ENCODE measurements around the gene ACADVL. TPM values are rescaled to one million over a fixed set of nuclear protein-coding genes. Genes with fewer than 3 reads are reported as not detected.
"Not testable (repeated sequence)": the region's sequence is repeated elsewhere in the genome, so short reads cannot be mapped to it uniquely, and the experiment has no call there.

Gene ACADVL
- total and polyA plus RNA-seq, 10 donors: 320 to 963 (median 586) TPM

DNA sequence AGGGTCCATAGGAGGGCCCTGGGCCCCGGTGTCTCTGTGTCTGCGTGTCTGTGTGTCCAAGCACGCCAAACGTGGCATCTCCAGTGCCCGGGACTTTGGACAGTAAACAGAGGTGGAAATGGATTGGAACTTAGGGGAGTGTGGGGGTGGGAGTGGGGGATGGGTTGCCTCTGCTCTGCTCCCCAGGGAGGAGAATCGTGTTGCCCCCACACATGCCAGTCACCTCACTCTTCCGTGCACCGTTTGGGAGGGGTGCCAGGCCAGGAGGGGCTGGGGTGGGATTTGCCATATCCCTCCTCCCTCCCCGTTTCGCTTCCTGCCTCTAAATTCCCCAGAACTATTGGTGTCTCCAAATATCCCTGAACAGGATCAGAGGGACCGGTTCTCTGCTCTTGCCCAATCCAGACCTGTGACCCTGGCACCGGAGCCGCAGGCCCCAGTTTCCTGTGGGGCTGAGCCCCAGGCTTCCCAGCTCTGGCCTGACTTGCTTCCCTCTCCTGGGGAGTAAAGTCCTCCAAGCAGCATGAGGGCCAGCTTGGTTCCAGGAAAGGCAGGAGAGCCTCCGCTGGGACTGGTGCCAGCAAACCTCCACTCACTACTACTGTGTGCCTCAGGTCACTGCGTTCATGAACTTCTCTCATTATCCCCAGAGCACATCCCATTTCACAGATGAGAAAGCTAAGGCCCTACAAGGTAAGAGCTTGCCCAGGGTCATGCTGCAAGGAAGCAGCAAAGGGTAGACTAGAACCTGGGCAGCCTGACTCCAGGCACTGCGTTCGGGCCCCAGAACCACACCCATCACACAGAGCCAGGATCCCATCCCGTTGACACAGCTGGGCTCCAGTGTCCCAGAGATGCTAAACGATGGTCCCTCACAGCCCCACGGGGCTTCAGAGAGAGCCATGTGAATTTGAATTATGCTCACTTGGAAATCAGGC lies 40.2 kb upstream of the ACADVL start, which contains the start of gene ASGR1:
Gene ASGR1, minus strand, starts transcription at position 54 of the 938 bp plus-strand sequence. CDS start 807 bp downstream, outside the sequence.
- Histone ChIP-seq H3K4me1 (peaks cover 8 to 22% (median 16%) of the 10 kb centered on the region in 6 donors), H3K36me3 (no peaks in the 10 kb centered on the region), H3K27ac (no peak within 1 kb of the TSS), H3K9me3 (no peaks in the 10 kb centered on the region), H3K4me3 (peak within 1 kb of the TSS in 1 of 8 donors; percentile 56), H3K27me3 (replicated peaks in 1 of 7) (peaks cover 0 to 51% (median 18%) of the 10 kb centered on the region in 7 donors)
- intact Hi-C loops (cut with DNase I; ENCODE audit: low total_unique reads): no loop called here
- WGBS, 5 donors: 63 to 75% (median 68%) methylated on average over 19 to 20 of the region's 20 CpGs
- DNase-seq: no peak
- TF ChIP-seq, protein P1, sequence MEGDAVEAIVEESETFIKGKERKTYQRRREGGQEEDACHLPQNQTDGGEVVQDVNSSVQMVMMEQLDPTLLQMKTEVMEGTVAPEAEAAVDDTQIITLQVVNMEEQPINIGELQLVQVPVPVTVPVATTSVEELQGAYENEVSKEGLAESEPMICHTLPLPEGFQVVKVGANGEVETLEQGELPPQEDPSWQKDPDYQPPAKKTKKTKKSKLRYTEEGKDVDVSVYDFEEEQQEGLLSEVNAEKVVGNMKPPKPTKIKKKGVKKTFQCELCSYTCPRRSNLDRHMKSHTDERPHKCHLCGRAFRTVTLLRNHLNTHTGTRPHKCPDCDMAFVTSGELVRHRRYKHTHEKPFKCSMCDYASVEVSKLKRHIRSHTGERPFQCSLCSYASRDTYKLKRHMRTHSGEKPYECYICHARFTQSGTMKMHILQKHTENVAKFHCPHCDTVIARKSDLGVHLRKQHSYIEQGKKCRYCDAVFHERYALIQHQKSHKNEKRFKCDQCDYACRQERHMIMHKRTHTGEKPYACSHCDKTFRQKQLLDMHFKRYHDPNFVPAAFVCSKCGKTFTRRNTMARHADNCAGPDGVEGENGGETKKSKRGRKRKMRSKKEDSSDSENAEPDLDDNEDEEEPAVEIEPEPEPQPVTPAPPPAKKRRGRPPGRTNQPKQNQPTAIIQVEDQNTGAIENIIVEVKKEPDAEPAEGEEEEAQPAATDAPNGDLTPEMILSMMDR (IDR thresholded peaks at IDR 0.05 in 8 of 11, conservative IDR thresholded peaks at IDR 0.05 in 3 of 11): no peak
- TF ChIP-seq POLR2AphosphoS5 (IDR thresholded peaks at IDR 0.05) (no peak), POLR2A (IDR thresholded peaks at IDR 0.05) (no peak)

DNA sequence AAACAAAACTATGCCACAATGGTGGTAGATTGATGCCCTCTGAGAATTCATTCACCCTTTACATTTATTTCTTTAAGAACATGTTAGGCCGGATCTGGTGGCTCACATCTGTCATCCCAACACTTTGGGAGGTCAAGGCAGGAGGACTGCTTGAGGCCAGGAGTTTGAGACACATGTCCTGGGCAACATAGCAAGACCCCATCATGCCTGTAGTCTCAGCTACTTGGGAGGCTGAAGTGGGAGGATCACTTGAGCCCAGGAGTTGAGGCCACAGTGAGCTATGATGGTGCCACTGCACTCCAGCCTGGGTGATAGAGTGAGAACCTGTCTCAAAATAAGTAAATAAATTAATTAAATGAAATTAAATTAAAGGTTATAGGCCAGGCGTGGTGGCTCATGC lies 37.6 kb upstream of the ACADVL start:
- DNase-seq; H3K27ac ChIP-seq; intact Hi-C loops (cut with DNase I; ENCODE audit: low total_unique reads); H3K9me3 ChIP-seq; H3K36me3 ChIP-seq; H3K4me3 ChIP-seq: not testable (repeated sequence)
- Histone ChIP-seq H3K4me1 (peaks cover 7 to 18% (median 12%) of the 10 kb centered on the region in 6 donors), H3K27me3 (replicated peaks in 1 of 7) (peaks cover 0 to 25% (median 14%) of the 10 kb centered on the region in 7 donors)
- WGBS, 5 donors: 90 to 94% (median 93%) methylated on average over 2 of the region's 2 CpGs

DNA sequence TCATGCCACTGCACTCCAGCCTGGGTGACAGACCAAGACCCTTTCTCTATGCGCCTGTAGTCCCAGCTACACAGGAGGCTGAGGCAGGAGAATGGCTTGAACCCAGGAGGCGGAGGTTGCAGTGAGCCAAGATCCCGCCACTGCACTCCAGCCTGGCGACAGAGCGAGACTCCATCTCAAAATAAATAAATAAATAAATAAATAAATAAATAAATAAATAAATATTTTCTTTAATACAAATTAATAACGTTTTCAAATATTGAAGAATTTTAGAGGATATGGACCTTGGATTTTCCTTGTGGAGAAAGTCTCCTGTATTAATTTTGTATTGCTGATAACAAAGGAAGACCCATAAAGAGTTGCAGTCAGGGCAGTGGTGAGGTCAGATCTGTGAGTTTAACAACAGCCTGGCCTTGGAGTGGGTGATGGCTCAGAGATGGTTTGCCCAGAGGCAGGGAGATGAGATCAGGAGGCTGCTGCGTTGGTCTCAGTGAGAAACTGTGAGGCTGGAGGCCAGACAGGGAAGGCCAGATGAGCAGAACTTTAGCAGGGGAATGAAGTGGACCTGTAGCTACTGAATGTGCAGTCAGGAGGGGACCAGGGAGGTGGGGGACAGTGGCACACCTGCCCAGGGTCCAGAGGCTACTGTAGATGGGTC lies 36.2 kb upstream of the ACADVL start:
- Histone ChIP-seq H3K27ac (no peak overlapping the region), H3K4me1 (peaks cover 0 to 5% (median 0%) of the 10 kb centered on the region in 6 donors), H3K9me3 (no peaks in the 10 kb centered on the region), H3K36me3 (no peaks in the 10 kb centered on the region), H3K4me3 (no peak overlapping the region), H3K27me3 (replicated peaks in 1 of 7) (peaks cover 0 to 11% (median 0%) of the 10 kb centered on the region in 7 donors)
- intact Hi-C loops (cut with DNase I; ENCODE audit: low total_unique reads): no loop called here
- 85 to 89% (median 86%) methylated on average over 7 of the region's 7 CpGs for WGBS, 5 donors
- TF ChIP-seq POLR2AphosphoS5 (IDR thresholded peaks at IDR 0.05) (no peak), POLR2A (IDR thresholded peaks at IDR 0.05) (no peak)
- TF ChIP-seq, protein P1 (IDR thresholded peaks at IDR 0.05 in 8 of 11, conservative IDR thresholded peaks at IDR 0.05 in 3 of 11): no peak
- no peak for DNase-seq

DNA sequence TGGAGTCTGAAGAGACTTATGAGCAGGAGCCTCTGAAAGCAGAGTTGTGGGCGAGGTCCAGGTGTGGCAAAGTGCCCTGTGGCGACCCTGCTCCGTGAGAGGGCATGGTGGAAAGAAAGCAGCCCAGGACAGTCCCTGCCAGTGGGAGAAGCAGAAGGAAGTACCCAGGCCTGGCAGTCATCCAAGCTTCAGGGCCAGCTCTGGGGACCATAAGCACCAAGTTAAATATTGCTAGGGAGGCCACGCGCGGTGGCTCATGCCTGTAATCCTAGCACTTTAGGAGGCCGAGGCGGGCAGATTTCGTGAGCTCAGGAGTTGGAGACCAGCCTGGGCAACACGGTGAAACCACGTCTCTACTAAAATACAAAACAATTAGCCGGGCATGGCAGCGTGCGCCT lies 35.6 kb upstream of the ACADVL start:
- TF ChIP-seq POLR2A (IDR thresholded peaks at IDR 0.05) (no peak), POLR2AphosphoS5 (IDR thresholded peaks at IDR 0.05) (no peak)
- TF ChIP-seq, protein P1 (IDR thresholded peaks at IDR 0.05 in 8 of 11, conservative IDR thresholded peaks at IDR 0.05 in 3 of 11): no peak
- no peak for DNase-seq
- no peaks in the 10 kb centered on the region for H3K36me3 ChIP-seq
- no peaks in the 10 kb centered on the region for H3K9me3 ChIP-seq
- H3K4me3 ChIP-seq: no peak overlapping the region
- intact Hi-C loops (cut with DNase I; ENCODE audit: low total_unique reads): no loop called here
- 51 to 62% (median 54%) methylated on average over 14 of the region's 14 CpGs for WGBS, 5 donors
- H3K27ac ChIP-seq: no peak overlapping the region
- H3K27me3 ChIP-seq (replicated peaks in 1 of 7): peaks cover 0 to 6% (median 0%) of the 10 kb centered on the region in 7 donors
- peaks cover 0 to 5% (median 0%) of the 10 kb centered on the region in 6 donors for H3K4me1 ChIP-seq
